CD4-positive, alpha-beta T cell treated with Interleukin-12 subunit alpha and Interleukin-12 subunit beta, for 1 hour (primary cell): ENCODE data around the gene FBXL17.

Source experiments
- DNase-seq: peaks from one replicate; pipeline ENCODE4 v3.0.0-alpha.2; 2020

The FBXL17 gene

DNA sequence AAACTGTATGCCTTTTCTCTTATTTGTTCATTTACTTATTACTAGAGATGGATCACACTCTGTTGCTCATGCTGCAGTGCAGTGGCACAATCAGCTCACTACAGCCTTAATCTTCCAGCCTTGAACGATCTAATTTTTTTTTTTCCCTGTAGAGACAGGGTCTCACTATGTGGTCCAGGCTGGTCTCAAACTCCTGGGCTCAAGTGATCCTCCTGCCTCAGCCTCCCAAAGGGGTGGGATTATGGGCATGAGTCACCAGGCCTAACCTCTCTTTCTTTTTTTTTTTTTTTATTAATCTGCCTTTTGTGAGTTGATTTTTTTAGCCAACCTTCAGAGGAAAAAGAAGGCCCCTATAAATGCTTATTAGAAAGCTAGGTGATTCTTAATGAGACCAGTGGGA is 303.0 kb downstream of the FBXL17 start:
- no peak for DNase-seq

DNA sequence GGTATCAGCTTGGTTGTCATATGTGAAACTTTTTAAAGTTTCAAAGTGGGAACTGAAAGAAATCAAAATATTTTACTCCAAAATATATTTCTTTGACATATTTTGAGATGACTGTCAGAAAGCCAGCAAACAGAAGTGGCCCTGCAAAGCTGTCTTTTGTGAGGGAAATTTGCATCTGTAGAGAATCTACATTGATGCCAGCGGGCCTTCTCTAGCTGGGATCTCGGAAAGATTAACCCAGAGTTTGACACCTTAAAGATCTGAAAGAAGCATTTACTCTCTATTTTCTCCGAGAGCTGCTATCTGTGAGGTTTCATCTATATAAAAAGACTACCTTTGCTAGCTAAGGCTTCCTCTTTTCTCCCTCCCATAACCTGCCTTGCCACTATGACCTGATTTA is 303.6 kb downstream of the FBXL17 start:
- DNase-seq: no peak

DNA sequence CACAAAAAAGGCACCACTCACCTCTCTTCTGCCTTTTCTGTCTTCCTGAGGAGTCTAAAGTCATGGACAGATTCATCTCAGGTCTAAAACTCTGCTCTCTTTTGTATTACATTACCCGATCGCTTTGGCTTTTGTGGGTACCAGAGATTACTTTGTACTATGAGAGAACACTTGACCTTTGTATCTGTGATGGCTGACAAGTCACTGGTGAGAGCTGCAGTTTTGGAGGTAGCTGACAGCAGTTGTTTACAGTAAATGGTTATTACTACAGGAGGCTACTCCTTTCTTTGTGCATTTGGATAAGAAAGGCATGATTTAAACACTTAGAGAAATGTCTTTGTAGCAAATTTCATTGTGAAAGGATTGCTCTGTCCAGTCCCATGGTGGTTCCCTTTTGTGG is 307.3 kb downstream of the FBXL17 start:
- DNase-seq: no peak

DNA sequence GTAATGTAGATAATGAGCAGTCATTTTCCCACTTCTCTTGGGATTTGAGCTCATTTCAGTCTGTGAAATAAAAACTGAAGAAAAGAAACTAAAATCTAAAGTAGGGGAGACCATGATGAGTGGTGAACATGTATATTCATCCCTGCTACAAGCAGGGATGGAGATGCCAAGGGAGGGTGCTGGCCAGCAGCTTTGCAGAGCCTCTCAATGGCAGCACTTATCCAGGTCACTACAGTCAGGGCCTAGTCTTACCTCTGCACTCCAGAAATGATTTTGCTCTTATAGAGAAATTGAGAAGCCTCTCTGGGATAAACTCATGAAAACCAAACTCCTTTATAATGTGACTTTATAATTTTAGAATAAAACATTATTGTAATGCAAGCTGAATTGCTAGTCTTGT is 317.6 kb downstream of the FBXL17 start:
- DNase-seq: no peak

DNA sequence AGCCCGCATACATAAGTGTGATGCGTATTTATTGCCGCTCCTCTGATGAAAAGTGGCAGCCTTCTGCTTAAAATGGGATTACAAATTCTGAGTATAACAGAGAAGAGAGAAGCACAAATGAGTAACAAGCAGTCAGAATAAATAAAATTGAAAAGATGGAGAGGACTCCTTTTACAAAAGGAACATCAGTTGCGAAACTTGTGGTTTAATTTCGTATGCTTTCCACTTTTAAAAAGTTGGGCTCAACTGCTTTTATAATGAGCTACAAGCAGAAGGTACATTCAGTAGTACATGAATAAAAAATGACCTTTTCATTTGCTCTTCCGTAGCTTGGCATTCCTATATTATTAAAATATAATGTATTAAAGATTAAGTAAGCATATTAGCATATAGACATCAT is 320.0 kb downstream of the FBXL17 start:
- no peak for DNase-seq

DNA sequence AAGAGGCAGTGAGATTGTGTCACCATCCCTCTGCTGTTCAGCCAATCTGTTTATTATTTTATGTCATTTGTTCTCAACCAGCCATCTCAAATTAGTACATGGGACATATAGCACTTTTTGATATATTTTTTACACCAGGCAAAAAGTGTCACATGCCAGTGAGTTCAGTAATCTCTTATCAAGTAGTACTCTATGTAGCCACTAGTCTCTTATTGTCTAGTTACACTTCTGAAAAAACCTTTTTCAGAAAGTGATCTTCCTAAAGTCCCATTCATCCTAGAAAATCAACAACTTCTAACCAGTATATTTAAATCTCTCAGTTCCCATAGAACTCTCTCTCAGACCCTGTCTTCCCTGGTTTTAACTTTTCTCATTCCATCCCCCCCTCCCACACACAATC is 321.6 kb downstream of the FBXL17 start:
- DNase-seq: no peak

DNA sequence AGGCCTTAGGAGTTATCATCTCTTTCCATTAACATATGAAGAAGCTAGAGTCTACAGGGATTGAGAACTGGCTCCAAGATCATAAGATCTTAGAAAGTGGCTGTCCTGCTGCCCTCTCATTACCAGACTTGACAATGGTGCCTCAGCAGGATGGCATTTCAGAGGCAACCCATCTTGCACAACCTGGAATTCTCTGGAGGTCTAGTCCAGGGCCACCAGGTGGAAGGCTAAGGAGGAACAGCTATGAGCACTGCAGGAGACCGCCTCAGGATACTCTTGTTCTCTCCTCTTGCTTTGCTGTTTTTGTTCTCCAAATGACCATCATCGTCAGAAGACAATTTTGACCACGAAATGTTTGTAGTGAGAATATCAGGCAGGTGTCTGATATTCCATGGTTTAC is 322.6 kb downstream of the FBXL17 start:
- no peak for DNase-seq

DNA sequence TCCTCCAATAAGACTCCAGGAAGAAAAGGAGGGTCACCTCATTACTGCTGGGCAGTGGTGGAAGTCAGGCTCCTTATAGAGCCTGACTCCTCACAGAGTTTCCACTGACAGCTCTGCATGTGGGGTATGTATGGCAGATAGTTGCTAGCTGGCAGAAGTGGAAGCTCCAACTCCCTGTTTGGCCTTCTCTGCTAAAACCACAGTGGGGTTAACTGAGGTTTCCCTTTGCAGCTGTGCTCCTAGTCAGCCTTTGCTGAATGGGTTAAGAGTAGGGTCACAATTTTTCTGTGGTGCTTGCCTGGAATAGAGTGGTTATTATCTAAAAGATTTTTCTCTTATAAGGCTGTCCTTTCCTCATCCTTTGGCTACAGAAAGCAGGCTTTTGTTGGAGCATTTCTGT is 327.5 kb downstream of the FBXL17 start:
- no peak for DNase-seq

DNA sequence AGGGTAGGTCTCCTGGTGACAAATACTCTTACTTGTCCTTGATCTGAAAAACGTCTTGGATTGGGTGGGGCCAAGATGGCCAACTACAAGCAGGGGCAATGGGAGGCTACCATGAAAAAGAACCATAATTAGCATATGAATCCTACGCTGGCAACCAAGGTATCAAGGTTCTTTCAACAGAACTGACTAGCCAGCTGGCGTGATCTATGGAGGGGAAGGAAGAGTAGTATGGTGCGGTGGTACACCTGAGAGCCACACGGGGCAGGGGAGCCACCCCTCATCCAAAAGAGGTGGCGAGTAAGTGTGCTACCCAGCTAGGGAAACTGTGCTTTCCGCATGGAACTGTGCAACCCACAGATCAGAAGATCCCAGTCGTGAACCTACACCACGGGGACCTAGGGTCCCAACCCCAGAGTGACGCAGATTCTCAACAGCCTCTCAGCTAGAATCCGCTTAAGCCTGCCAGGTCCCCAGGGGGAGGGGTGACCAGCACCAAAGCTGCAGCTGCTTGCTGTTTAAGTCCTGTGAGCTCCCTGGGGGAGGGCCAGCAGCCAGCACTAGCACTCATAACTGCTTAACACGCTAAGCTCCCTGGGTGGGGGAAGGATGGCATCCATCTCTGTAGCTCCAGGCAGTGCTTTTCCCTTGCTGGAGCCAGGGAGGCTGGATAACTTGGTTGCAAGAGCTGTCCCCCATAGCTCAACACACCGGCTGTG is 334.8 kb downstream of the FBXL17 start:
- no peak for DNase-seq

DNA sequence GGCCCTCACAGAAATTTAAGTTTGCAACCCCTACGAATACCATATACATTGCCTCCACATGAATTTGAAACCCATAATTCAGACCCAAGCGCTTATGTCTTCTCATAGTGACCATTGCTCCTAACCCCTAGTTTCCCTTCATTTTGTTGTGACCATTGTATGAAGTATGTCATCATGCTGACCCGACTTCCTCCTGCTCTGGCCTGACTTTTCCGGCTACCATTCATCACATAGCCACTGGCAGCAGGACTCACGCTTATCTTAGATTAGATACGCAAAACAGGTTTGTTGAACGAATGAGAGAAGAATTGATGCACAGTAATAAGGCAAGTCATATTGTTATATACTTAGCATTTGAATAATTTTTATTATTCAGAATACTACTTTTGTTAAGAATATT is 345.4 kb downstream of the FBXL17 start:
- DNase-seq: no peak

DNA sequence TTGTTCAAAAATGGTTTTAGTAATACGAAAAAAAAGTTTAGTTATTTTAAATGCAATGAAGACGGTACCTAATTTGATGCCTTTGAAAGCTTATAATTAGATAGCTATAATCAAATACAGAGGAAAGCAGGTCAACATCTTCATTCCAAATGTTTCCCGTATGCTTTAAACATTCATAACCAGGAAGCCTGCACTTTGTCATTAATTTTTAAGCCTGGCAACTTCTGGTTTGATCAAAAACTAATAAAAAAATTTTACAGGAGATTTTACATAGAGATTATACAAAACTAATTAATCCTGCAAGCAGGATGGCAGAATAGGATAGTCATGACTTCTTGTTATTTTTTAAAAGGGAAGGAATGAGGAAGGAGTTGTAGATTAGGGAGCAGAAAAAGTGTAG is 353.0 kb downstream of the FBXL17 start:
- no peak for DNase-seq

DNA sequence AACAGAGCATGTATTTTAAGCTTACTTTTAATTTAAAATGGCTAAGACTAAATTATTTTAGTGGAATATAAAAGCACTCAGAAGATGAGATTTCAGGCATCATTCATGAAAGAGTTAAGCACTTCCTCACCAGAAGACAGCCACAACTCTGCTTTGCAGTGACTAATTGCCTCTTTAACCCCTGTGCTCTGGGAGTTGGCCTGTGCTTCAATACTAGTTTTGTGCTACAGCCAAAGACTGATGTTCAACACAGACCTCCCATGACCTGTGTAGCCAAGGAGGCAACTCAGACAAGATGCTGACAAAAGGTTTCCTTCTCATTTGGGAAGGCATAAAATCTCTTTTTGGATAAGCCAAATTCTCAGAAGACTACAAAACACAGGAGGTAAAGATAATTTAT is 353.5 kb downstream of the FBXL17 start:
- DNase-seq: no peak

DNA sequence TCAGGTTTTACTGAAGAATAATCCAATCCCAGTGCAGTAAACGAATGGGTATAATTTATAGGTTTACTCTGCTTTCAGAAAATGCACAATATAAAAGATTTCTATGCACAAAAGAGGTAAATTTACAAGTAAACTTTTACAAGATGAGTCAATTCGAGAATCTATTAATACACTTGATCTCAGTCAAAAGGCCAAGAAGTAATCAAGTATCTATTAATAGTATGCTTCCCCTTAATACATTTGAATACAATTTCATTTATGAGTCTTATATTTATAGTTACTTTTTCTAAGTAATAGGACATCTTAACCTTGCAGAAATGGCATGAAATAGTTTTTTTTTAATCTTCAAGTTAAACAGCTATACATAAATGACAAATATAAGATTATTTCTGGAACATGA is 355.9 kb downstream of the FBXL17 start:
- DNase-seq: no peak

DNA sequence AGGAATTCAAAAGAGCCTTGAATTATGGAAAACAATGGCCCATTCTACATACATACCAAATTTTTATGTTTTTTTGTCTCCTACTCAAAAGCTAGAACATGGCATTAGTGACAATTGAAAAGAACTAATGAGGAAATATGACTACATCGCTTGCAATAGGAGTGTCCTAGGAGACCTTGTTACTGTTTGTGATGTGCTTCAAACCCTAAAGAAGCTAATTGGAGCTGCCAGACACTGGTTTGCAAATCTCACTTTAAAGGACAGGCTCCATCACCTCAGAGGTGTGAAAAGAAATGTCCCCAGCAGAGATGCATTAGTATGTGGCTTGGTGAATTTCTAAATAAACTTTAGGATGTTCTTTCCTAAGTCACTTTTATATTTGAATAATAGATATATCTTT is 356.9 kb downstream of the FBXL17 start:
- no peak for DNase-seq

DNA sequence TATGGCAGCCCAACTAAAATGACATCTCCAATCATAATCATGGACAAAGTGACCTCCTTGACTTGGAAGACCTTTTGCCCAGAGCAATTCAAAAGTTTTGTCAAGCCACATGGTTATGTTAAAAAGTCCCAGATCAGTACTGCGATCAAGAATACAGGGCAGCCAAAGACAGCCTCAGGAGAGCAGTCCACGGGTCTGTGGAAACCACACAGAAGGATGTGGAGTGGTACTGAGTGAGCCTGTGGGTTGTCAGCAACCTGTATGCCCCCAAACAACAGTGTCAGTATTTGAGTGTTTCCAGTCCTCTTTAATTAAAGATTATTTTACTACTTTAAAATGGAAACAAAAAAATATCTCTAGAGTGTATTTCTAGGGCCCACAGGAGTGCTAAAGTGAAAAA is 365.8 kb downstream of the FBXL17 start:
- DNase-seq: no peak

DNA sequence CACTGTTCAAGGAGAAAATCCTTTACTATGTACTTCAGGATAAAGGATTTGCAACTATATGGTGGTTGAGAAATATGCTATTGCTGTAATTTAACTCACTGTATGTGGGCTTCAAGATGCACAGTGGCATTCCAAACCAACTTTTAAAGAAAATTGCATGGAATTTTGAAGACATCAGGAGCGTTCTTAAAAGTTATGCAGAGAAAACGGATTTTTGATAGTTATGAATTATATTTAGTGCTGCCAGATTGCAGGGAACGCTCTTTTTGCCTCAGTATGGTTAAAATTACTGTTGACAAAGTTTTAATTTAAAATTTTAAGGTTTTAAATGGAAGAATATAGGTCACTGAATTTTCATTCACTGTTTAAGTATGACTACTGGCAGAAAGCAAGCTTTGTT is 375.1 kb downstream of the FBXL17 start:
- no peak for DNase-seq

DNA sequence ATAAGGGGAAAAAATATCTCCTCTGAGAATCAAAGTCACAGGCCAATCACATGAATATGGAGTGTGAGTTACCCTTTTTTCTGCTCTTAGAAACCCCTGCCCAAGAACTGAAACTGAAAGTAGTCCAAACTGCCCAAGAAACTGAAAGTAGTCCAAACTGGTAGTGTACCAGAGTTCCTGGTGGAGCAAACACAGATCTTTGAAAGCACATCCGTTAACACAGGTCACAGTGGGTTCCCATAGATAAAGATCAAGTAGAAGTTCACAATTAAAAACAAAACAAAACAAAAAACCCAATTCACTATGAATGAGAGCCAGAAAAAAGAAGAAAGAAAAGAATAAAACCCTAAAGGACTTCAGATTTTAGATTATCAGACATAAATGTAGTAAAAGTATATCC is 378.7 kb downstream of the FBXL17 start:
- DNase-seq: peak; percentile 49

DNA sequence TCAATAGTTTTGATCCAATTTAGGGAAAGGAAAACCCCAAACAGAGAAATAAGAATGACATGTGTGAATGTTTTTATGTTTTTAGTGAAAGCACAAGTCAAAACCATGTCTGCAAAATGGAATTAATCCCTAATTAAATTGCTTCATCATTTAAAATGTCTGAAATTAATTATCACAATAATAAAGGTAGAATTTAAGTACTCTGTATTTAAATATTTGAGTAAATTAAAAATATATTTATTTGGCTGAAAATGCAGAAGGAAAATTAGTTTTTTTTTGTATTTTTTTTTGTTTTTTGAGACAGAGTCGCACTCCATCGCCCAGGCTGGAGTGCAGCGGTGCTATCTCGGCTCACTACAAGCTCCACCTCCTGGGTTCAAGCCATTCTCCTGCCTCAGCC is 380.7 kb downstream of the FBXL17 start:
- DNase-seq: no peak

DNA sequence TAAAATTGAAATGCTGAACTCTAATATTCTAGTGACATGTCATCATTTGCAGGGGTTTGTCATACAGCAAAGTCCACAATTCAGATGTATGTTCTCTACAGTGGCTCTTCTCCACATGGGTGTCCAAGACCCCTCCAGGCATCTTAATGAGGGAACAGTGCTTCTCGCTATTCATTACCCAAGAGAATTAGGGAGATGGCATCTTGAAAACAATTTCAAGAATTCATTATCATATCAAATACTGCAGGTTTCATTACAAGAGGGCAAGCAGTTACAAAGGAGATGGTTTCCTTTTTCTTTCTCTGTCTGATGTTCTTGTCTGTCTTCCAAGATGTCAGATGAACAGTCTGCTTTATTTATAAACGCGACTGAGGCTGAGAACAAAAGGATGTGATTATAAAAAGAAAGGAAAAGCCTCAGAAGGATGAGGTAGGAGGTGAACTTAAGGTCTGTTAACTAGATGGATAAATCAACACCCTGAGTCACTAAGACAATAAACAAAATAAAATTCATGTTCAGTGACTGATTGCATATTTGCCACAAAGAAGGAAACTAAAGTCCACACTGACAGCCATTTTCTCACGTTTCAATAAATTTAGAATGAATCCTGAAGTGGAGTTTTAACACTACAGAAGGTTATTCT is 384.4 kb downstream of the FBXL17 start:
- no peak for DNase-seq

DNA sequence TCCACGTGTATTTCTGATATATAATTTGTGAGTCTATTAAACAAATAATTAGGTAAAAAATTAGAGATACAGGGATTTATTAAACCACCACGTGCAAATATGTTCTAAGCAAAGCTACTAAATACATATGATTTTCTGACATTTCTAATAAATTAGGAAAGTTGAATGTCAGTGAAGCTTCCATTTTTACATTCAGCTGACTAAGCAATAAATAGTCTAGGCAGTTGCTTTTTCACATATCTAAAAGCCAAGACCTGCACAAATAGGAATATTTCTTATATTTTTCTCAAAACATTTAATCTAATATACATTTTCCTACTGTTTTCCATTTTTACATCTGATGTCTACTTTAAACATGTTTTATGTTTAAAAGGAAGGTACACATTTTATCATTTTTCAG is 388.6 kb downstream of the FBXL17 start:
- no peak for DNase-seq

DNA sequence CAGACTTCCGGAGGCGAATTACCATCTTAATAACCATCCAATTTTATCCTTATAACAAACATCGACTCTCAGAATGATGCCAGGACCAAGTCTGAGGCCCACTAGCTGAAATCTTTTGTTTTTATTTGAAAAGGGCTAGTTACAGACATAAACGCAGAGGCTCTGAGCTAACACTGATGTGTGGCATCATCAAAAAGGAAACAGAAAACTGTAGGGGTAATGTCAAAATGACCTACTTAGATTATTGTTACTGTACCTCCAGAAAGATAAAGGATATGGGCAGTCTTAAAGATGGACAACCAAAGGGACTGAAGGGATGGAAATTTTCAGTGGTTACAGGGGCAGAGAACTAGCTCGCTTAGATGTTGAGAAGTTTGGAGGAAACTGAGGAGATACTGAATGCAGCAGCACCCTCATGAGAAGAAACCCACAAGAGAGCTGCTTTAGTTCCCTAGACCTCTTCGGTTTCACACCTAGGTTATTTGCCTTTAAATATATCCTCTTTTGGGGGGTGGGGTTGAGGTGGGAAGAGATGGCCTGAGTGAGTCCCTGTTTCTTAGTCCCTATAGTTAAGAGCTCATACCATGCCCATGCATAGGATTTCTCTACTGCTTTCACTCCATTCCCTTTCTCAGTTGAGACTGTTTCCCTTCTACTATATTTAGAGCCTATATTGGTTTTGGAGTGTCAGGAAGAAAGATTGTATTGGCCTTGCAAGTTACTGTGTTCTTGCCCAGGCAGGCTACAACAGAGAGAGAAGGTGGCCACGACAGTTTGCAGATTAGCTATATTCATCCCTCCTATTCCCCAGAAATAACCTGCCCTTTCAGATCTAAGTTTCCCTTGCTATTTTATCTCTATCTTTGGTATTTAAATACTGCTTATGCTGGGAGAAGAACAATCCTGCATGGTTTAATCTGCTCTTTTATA is 390.8 kb downstream of the FBXL17 start:
- DNase-seq: peak; percentile 5

DNA sequence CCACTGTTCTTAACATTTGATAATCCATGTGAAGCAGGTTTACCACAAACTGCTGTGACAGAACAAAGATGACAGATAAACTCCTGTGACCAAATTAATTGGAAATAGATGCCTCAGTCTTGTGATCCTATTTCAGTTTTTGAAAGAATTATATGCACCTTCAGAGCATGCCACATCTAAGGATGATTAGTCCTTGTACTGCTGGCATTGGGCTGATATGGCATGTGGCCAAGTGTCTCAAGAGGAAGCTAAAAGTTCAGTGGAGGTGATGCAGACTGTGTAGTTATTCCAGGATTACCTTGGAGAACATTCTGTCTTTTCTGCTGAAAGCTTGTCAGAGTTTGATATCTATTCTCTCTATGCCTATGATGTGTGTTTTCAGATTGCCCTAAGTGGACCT is 396.8 kb downstream of the FBXL17 start:
- DNase-seq: no peak

DNA sequence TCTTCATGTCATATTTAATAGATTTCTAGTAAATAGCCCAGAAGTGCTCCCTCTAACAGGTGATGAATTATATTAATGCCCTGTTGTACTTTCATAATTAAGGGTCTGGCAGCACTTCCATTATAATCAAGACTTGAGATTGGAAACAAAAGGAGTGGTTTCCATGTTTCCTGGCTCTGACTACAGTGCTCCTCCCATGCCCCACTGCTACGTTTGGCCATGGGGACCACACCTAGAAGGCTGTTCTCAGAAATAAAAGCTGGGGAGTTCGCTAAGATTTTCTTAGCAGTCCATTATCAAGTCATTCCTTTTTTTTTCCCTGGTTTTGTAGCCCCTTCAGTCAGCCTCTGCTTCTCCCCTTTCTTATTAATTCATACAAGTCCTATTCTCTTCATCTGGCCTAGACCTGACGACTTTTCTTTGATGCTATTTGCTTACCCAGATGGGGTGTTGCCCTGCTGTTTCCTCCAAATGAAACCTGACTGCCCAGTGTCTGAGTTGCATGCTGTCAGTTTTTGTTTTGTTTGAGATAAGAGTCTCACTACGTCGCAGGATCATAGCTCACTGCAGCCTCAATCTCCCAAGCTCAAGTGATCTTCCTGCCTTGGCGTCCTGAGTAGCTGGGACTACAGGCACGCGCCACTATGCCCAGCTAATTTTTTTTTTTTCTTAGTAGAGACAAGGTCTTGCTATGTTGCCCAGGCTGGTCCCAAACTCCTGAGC is 399.0 kb downstream of the FBXL17 start:
- no peak for DNase-seq
